ENCODE measurements around the gene EML5. TPM values are rescaled to one million over a fixed set of nuclear protein-coding genes. Genes with fewer than 3 reads are reported as not detected.

EML5 gene
- total RNA-seq, 1 experiment from 2014 or later, result 0.85 TPM

- TF ChIP-seq TCF7 (CRISPR knock-in tag; IDR thresholded peaks at IDR 0.05; ENCODE audit: low read depth), result no peak
- TF ChIP-seq NFYB (CRISPR knock-in tag; conservative IDR thresholded peaks at IDR 0.05; ENCODE audit: low read depth), result no peak
- TF ChIP-seq E2F4 (CRISPR knock-in tag; IDR thresholded peaks at IDR 0.05; ENCODE audit: borderline replicate concordance, low read depth), result no peak
- no peak for TF ChIP-seq IRF1 (CRISPR knock-in tag; IDR thresholded peaks at IDR 0.05)
- no peak for TF ChIP-seq ZNF232 (CRISPR knock-in tag; IDR thresholded peaks at IDR 0.05)
- no peak for TF ChIP-seq FOXJ3 (CRISPR knock-in tag; IDR thresholded peaks at IDR 0.05; ENCODE audit: borderline replicate concordance)
- no peak for TF ChIP-seq ETV6 (CRISPR knock-in tag; IDR thresholded peaks at IDR 0.05)
- TF ChIP-seq USF1 (CRISPR knock-in tag; IDR thresholded peaks at IDR 0.05), result no peak
- TF ChIP-seq JAZF1 (CRISPR knock-in tag; IDR thresholded peaks at IDR 0.05), result no peak
- TF ChIP-seq IRF2 (CRISPR knock-in tag; IDR thresholded peaks at IDR 0.05; ENCODE audit: borderline replicate concordance, low read depth), result no peak
- no peak for TF ChIP-seq MXD4 (CRISPR knock-in tag; IDR thresholded peaks at IDR 0.05; ENCODE audit: borderline replicate concordance)
- TF ChIP-seq ZSCAN18 (CRISPR knock-in tag; IDR thresholded peaks at IDR 0.05), result no peak
- TF ChIP-seq TEAD1 (CRISPR knock-in tag; IDR thresholded peaks at IDR 0.05), result no peak
- ATAC-seq (no peak), DNase-seq (ENCODE audit: low spot score) (no peak)
- Mint-ChIP-seq H3K9me3 (peaks cover 4% of the 10 kb centered on the region; the same call in 1 of the 2 replicates), H3K4me1 (no peaks in the 10 kb centered on the region), H3K36me3 (no peaks in the 10 kb centered on the region), H3K27me3 (ENCODE audit: low read depth) (no peaks in the 10 kb centered on the region; the same call in 1 of the 2 replicates), H3K27ac (no peak overlapping the region), H3K4me3 (no peak overlapping the region)
- CTCF ChIA-PET, result no interaction called here
- POLR2A ChIA-PET, result no interaction called here
These were observed 17.2 kb downstream of the EML5 start for GRCh38 chr14:88775532-88775931.

- peaks cover 23% of the 10 kb centered on the region for H3K36me3 Mint-ChIP-seq
- H3K27ac Mint-ChIP-seq, result no peak overlapping the region
- DNase-seq (ENCODE audit: low spot score) (no peak), ATAC-seq (no peak)
- CTCF ChIA-PET, result no interaction called here
- POLR2A ChIA-PET, result no interaction called here
- peaks cover 8% of the 10 kb centered on the region for H3K27me3 Mint-ChIP-seq (ENCODE audit: low read depth)
- no peaks in the 10 kb centered on the region for H3K4me1 Mint-ChIP-seq
- H3K9me3 Mint-ChIP-seq, result peaks cover 35% of the 10 kb centered on the region
- H3K4me3 Mint-ChIP-seq, result no peak overlapping the region
- TF ChIP-seq ZNF121 (CRISPR knock-in tag; IDR thresholded peaks at IDR 0.05) (no peak), USF2 (CRISPR knock-in tag; IDR thresholded peaks at IDR 0.05) (no peak), CREM (CRISPR knock-in tag; IDR thresholded peaks at IDR 0.05) (no peak), TEAD4 (CRISPR knock-in tag; IDR thresholded peaks at IDR 0.05) (no peak), SMAD3 (CRISPR knock-in tag; IDR thresholded peaks at IDR 0.05; ENCODE audit: borderline replicate concordance) (no peak), ZNF416 (CRISPR knock-in tag; IDR thresholded peaks at IDR 0.05) (no peak), ZNF219 (CRISPR knock-in tag; IDR thresholded peaks at IDR 0.05; ENCODE audit: borderline replicate concordance) (no peak), TCF7 (CRISPR knock-in tag; IDR thresholded peaks at IDR 0.05; ENCODE audit: low read depth) (no peak), ZNF512 (CRISPR knock-in tag; IDR thresholded peaks at IDR 0.05; ENCODE audit: borderline replicate concordance) (no peak), ARID4B (CRISPR knock-in tag; IDR thresholded peaks at IDR 0.05; ENCODE audit: borderline replicate concordance) (no peak), ESRRA (CRISPR knock-in tag; IDR thresholded peaks at IDR 0.05; ENCODE audit: borderline replicate concordance) (no peak), MAX (CRISPR knock-in tag; IDR thresholded peaks at IDR 0.05) (no peak)
These were observed 22.0 kb downstream of the EML5 start for GRCh38 chr14:88770736-88771135.
